Left forelimb (tissue), 1 donor: Measurements from ENCODE around the gene FGFR2.
"Not testable (repeated sequence)": the region's sequence is repeated elsewhere in the genome, so short reads cannot be mapped to it uniquely, and the experiment has no call there.

Experiments used
- DNase-seq: peaks from one replicate; pipeline ENCODE4 v3.0.0-alpha.2; 2018; ENCODE audit warnings: low spot score

FGFR2 gene

GRCh38 chr10:121590772-121591171 is 7.5 kb downstream of the FGFR2 start:
- no peak for DNase-seq

GRCh38 chr10:121589553-121589952 is 8.7 kb downstream of the FGFR2 start:
- DNase-seq, result no peak

GRCh38 chr10:121583857-121584256 is 14.4 kb downstream of the FGFR2 start:
- no peak for DNase-seq

GRCh38 chr10:121583258-121583657 is 15.0 kb downstream of the FGFR2 start:
- no peak for DNase-seq

GRCh38 chr10:121580276-121581116 is 17.7 kb downstream of the FGFR2 start:
- no peak for DNase-seq

- DNase-seq, result no peak
Measured at GRCh38 chr10:121579656-121580055, 18.6 kb downstream of the FGFR2 start.

- DNase-seq, result no peak
Measured at GRCh38 chr10:121578965-121579364, 19.3 kb downstream of the FGFR2 start.

GRCh38 chr10:121578298-121578697 is 19.9 kb downstream of the FGFR2 start:
- no peak for DNase-seq

- DNase-seq, result no peak
Measured at GRCh38 chr10:121577568-121577967, 20.7 kb downstream of the FGFR2 start.

GRCh38 chr10:121576139-121576538 is 22.1 kb downstream of the FGFR2 start:
- DNase-seq, result no peak

GRCh38 chr10:121574519-121575166 is 23.6 kb downstream of the FGFR2 start:
- no peak for DNase-seq

- DNase-seq, result no peak
Measured at GRCh38 chr10:121573538-121573941, 24.7 kb downstream of the FGFR2 start.

- no peak for DNase-seq
Measured at GRCh38 chr10:121572859-121573537, 25.2 kb downstream of the FGFR2 start.

- no peak for DNase-seq
Measured at GRCh38 chr10:121570315-121570714, 27.9 kb downstream of the FGFR2 start.

GRCh38 chr10:121568275-121568674 is 30.0 kb downstream of the FGFR2 start:
- DNase-seq, result no peak

GRCh38 chr10:121567569-121567968 is 30.7 kb downstream of the FGFR2 start:
- no peak for DNase-seq

- DNase-seq, result no peak
Measured at GRCh38 chr10:121566755-121567154, 31.5 kb downstream of the FGFR2 start.

- DNase-seq, result no peak
Measured at GRCh38 chr10:121559326-121560026, 38.8 kb downstream of the FGFR2 start.

GRCh38 chr10:121558238-121558637 is 40.0 kb downstream of the FGFR2 start:
- DNase-seq, result no peak

GRCh38 chr10:121556918-121557573 is 41.2 kb downstream of the FGFR2 start:
- no peak for DNase-seq

GRCh38 chr10:121556455-121556854 is 41.8 kb downstream of the FGFR2 start:
- no peak for DNase-seq

- not testable (repeated sequence) for DNase-seq
Measured at GRCh38 chr10:121554916-121555315, 43.3 kb downstream of the FGFR2 start.
